Mesendoderm (in vitro differentiated cells): ENCODE results near the gene TSPAN5.

ENCODE experiments used
- DNase-seq: peaks from one replicate; pipeline ENCODE4 v3.0.0; 2013
- H2AK5ac ChIP-seq: 2 replicates; pipeline ENCODE4 v1.6.1; 2013; ENCODE audit warnings: low read length, inconsistent platforms
- H2BK120ac ChIP-seq: 2 replicates; pipeline ENCODE4 v1.6.1; 2013; ENCODE audit warnings: low read depth, mild to moderate bottlenecking, low read length, moderate library complexity, mixed read lengths
- H2BK15ac ChIP-seq: replicated peaks from 2 replicates; pipeline ENCODE4 v1.6.1; 2013; ENCODE audit warnings: low read depth, mild to moderate bottlenecking, moderate library complexity
- H2BK5ac ChIP-seq: 2 replicates; pipeline ENCODE4 v1.6.1; 2013; ENCODE audit warnings: low read length, inconsistent platforms
- H3K18ac ChIP-seq: 2 replicates; pipeline ENCODE4 v1.6.1; 2013; ENCODE audit warnings: mild to moderate bottlenecking, low read length, mixed read lengths
- H3K23ac ChIP-seq: one replicate; pipeline ENCODE4 v1.6.1; 2013; ENCODE audit warnings: low read length
- H3K27ac ChIP-seq: 2 replicates; pipeline ENCODE4 v1.5.1; 2013; ENCODE audit warnings: low read depth, mild to moderate bottlenecking, inconsistent platforms, low read length, moderate library complexity
- H3K27me3 ChIP-seq: 2 replicates; pipeline ENCODE4 v1.6.1; 2013; ENCODE audit warnings: low read length, control low read depth, mild to moderate bottlenecking, inconsistent platforms; ENCODE audit not compliant: insufficient read depth, poor library complexity
- H3K36me3 ChIP-seq: 2 replicates; pipeline ENCODE4 v1.6.1; 2013; ENCODE audit warnings: low read length, inconsistent platforms; ENCODE audit not compliant: control insufficient read depth, insufficient read depth
- H3K4ac ChIP-seq: one replicate; pipeline ENCODE4 v1.6.1; 2013; ENCODE audit warnings: low read depth, mild to moderate bottlenecking, low read length, moderate library complexity
- H3K4me1 ChIP-seq: 2 replicates; pipeline ENCODE4 v1.6.1; 2013; ENCODE audit warnings: low read depth, low read length, inconsistent platforms; ENCODE audit not compliant: control insufficient read depth
- H3K4me2 ChIP-seq: 2 replicates; pipeline ENCODE4 v1.6.1; 2013; ENCODE audit warnings: low read length
- H3K4me3 ChIP-seq: 2 replicates; pipeline ENCODE4 v1.5.1; 2013; ENCODE audit warnings: mild to moderate bottlenecking, low read length
- H3K56ac ChIP-seq: one replicate; pipeline ENCODE4 v1.6.1; 2013; ENCODE audit warnings: low read length
- H3K79me1 ChIP-seq: 2 replicates; pipeline ENCODE4 v1.6.1; 2013; ENCODE audit warnings: low read length, inconsistent platforms
- H3K79me2 ChIP-seq: 2 replicates; pipeline ENCODE4 v1.6.1; 2013; ENCODE audit warnings: mild to moderate bottlenecking, low read length; ENCODE audit not compliant: control insufficient read depth, insufficient read depth
- H3K9ac ChIP-seq: 2 replicates; pipeline ENCODE4 v1.6.1; 2013; ENCODE audit warnings: low read length, inconsistent platforms
- H4K5ac ChIP-seq: one replicate; pipeline ENCODE4 v1.6.1; 2013; ENCODE audit warnings: low read length
- H4K8ac ChIP-seq: one replicate; pipeline ENCODE4 v1.6.1; 2013; ENCODE audit warnings: low read depth, mild to moderate bottlenecking, control low read depth, low read length, moderate library complexity
- WGBS: extraction: QIAGEN DNeasy Blood & Tissue Kit; methylation state at CpG from one replicate; pipeline ENCODE4 v1.1.7; 2013; ENCODE audit warnings: low lambda C conversion rate, missing lambda C conversion rate; ENCODE audit not compliant: insufficient coverage; ENCODE audit errors: extremely low coverage; 5-methylcytosine and 5-hydroxymethylcytosine counted together

Gene TSPAN5

GRCh38 chr4:98620087-98620784 lies 38.2 kb downstream of the TSPAN5 start:
- H3K27ac ChIP-seq = no peak overlapping the region
- WGBS = no CpG with 5 or more reads among the region's 9 CpGs

GRCh38 chr4:98619180-98619579 lies 39.2 kb downstream of the TSPAN5 start:
- no CpG with 5 or more reads among the region's 2 CpGs for whole genome bisulfite sequencing
- H3K27me3 ChIP-seq = no peaks in the 10 kb centered on the region
- no peak overlapping the region for H4K5ac ChIP-seq
- no peak overlapping the region for H3K27ac ChIP-seq
- peaks cover 2% of the 10 kb centered on the region for H3K79me1 ChIP-seq
- H3K79me2 ChIP-seq = no peaks in the 10 kb centered on the region
- H2AK5ac ChIP-seq = no peak overlapping the region
- H3K4me2 ChIP-seq = no peak overlapping the region
- DNase-seq = no peak
- no peak overlapping the region for H3K18ac ChIP-seq
- no peaks in the 10 kb centered on the region for H3K4me1 ChIP-seq
- H2BK5ac ChIP-seq = no peak overlapping the region
- H3K4me3 ChIP-seq = no peak overlapping the region
- H4K8ac ChIP-seq = no peak overlapping the region
- H3K56ac ChIP-seq = no peak overlapping the region
- H3K4ac ChIP-seq = no peak overlapping the region
- no peak overlapping the region for H2BK120ac ChIP-seq
- H3K9ac ChIP-seq = no peak overlapping the region
- no peak overlapping the region for H3K23ac ChIP-seq
- H3K36me3 ChIP-seq = no peaks in the 10 kb centered on the region
- no peak overlapping the region for H2BK15ac ChIP-seq

More at GRCh38 chr4:98620087-98620784, 38.2 kb downstream of the TSPAN5 start:
- no peak overlapping the region for H2AK5ac ChIP-seq
- H2BK120ac ChIP-seq = no peak overlapping the region
- H3K4me2 ChIP-seq = no peak overlapping the region
- H3K4me1 ChIP-seq = no peaks in the 10 kb centered on the region
- H3K56ac ChIP-seq = no peak overlapping the region
- no peak overlapping the region for H3K4ac ChIP-seq
- H3K79me2 ChIP-seq = no peaks in the 10 kb centered on the region
- H2BK5ac ChIP-seq = no peak overlapping the region
- H3K18ac ChIP-seq = no peak overlapping the region
- no peak overlapping the region for H3K9ac ChIP-seq
- no peak overlapping the region for H3K23ac ChIP-seq
- H3K79me1 ChIP-seq = peaks cover 2% of the 10 kb centered on the region
- DNase-seq = no peak
- H3K27me3 ChIP-seq = no peaks in the 10 kb centered on the region
- no peak overlapping the region for H4K8ac ChIP-seq
- no peak overlapping the region for H3K4me3 ChIP-seq
- H3K36me3 ChIP-seq = no peaks in the 10 kb centered on the region
- H2BK15ac ChIP-seq = no peak overlapping the region
- no peak overlapping the region for H4K5ac ChIP-seq

GRCh38 chr4:98618680-98619079 lies 39.7 kb downstream of the TSPAN5 start:
- DNase-seq = no peak
- no peak overlapping the region for H3K27ac ChIP-seq
- no peaks in the 10 kb centered on the region for H3K4me1 ChIP-seq
- H3K4me3 ChIP-seq = no peak overlapping the region
- peaks cover 2% of the 10 kb centered on the region for H3K79me1 ChIP-seq
- H2BK120ac ChIP-seq = no peak overlapping the region
- no peak overlapping the region for H2BK5ac ChIP-seq
- no peak overlapping the region for H3K4me2 ChIP-seq
- H4K5ac ChIP-seq = no peak overlapping the region
- no peak overlapping the region for H4K8ac ChIP-seq
- H3K27me3 ChIP-seq = no peaks in the 10 kb centered on the region
- H3K4ac ChIP-seq = no peak overlapping the region
- WGBS = no CpG with 5 or more reads among the region's 3 CpGs
- no peak overlapping the region for H3K56ac ChIP-seq
- H3K18ac ChIP-seq = no peak overlapping the region
- no peak overlapping the region for H3K9ac ChIP-seq
- H3K36me3 ChIP-seq = no peaks in the 10 kb centered on the region
- no peak overlapping the region for H3K23ac ChIP-seq
- no peak overlapping the region for H2BK15ac ChIP-seq
- no peak overlapping the region for H2AK5ac ChIP-seq
- H3K79me2 ChIP-seq = no peaks in the 10 kb centered on the region

GRCh38 chr4:98617358-98618047 lies 40.9 kb downstream of the TSPAN5 start:
- H2AK5ac ChIP-seq = no peak overlapping the region
- no peaks in the 10 kb centered on the region for H3K27me3 ChIP-seq
- no peak overlapping the region for H3K56ac ChIP-seq
- no peak overlapping the region for H2BK120ac ChIP-seq
- no peak overlapping the region for H3K18ac ChIP-seq
- H3K79me1 ChIP-seq = peaks cover 2% of the 10 kb centered on the region
- no peak overlapping the region for H2BK5ac ChIP-seq
- no peak overlapping the region for H3K4ac ChIP-seq
- no peak overlapping the region for H3K9ac ChIP-seq
- H3K27ac ChIP-seq = no peak overlapping the region
- H2BK15ac ChIP-seq = no peak overlapping the region
- H3K36me3 ChIP-seq = no peaks in the 10 kb centered on the region
- peaks cover 2% of the 10 kb centered on the region for H3K4me1 ChIP-seq
- no peak overlapping the region for H3K23ac ChIP-seq
- WGBS = no CpG with 5 or more reads among the region's 2 CpGs
- DNase-seq = no peak
- no peaks in the 10 kb centered on the region for H3K79me2 ChIP-seq
- H4K8ac ChIP-seq = no peak overlapping the region
- no peak overlapping the region for H4K5ac ChIP-seq
- no peak overlapping the region for H3K4me3 ChIP-seq
- no peak overlapping the region for H3K4me2 ChIP-seq

GRCh38 chr4:98615991-98616390 lies 42.4 kb downstream of the TSPAN5 start:
- Histone ChIP-seq H3K4me1 (peaks cover 2% of the 10 kb centered on the region), H3K27me3 (no peaks in the 10 kb centered on the region)

More at GRCh38 chr4:98615991-98616390, 42.4 kb downstream of the TSPAN5 start:
- Histone ChIP-seq H3K79me2 (no peaks in the 10 kb centered on the region), H3K23ac (no peak overlapping the region), H4K5ac (no peak overlapping the region), H2AK5ac (no peak overlapping the region), H3K79me1 (peaks cover 2% of the 10 kb centered on the region), H3K4me3 (no peak overlapping the region), H2BK120ac (no peak overlapping the region), H3K36me3 (no peaks in the 10 kb centered on the region), H3K9ac (no peak overlapping the region), H3K27ac (no peak overlapping the region), H3K18ac (no peak overlapping the region), H2BK15ac (no peak overlapping the region), H2BK5ac (no peak overlapping the region), H3K4ac (no peak overlapping the region), H4K8ac (no peak overlapping the region), H3K4me2 (no peak overlapping the region), H3K56ac (no peak overlapping the region)
- WGBS = no CpG with 5 or more reads among the region's 3 CpGs
- DNase-seq = no peak
